Stomach (tissue), 9 donors: Measurements from ENCODE around the gene PPARGC1A. TPM values are rescaled to one million over a fixed set of nuclear protein-coding genes. Genes with fewer than 3 reads are reported as not detected.

Source experiments
- DNase-seq, 2 donors: peaks; one replicate each; pipeline versions ENCODE4 v3.0.0 to v3.0.0-alpha.2; 2013 to 2019
- H3K27ac ChIP-seq, 5 donors: fragments of 200-600 bp in 4 of 5; sonication (generic) in 4 of 5; one replicate each; pipeline ENCODE4 v1.5.1; 2013 to 2019; ENCODE audit warnings: mild to moderate bottlenecking in 1 of 5, moderate library complexity in 1 of 5
- H3K27me3 ChIP-seq, 3 donors: fragments of 200-600 bp; sonication (generic); one replicate each; pipeline ENCODE4 v1.5.1; 2017 to 2019; ENCODE audit warnings: mixed run types in 1 of 3
- H3K36me3 ChIP-seq, 4 donors: fragments of 200-600 bp; sonication (generic); 1 replicate in 3 of 4; 2 replicates in 1 of 4; pipeline ENCODE4 v1.5.1; 2016 to 2019
- H3K4me1 ChIP-seq, 4 donors: fragments of 200-600 bp; sonication (generic); one replicate each; pipeline ENCODE4 v1.5.1; 2016 to 2019
- H3K4me3 ChIP-seq, 4 donors: fragments of 200-600 bp; sonication (generic) in 3 of 4; one replicate each; pipeline ENCODE4 v1.5.1; 2016 to 2019; ENCODE audit warnings: mild to moderate bottlenecking in 1 of 4
- H3K9me3 ChIP-seq, 4 donors: fragments of 200-600 bp; sonication (generic); one replicate each; pipeline ENCODE4 v1.5.1; 2016 to 2019
- EP300 ChIP-seq: sonication (generic); formaldehyde crosslinking; IDR thresholded peaks from one replicate; pipeline ENCODE4 v1.6.1; 2017; ENCODE audit warnings: antibody characterized with exemption
- POLR2A ChIP-seq, 4 donors: fragments of 450-650 bp; IDR thresholded peaks; one replicate each; pipeline ENCODE4 v1.6.1; 2016; ENCODE audit warnings: antibody characterized with exemption in 4 of 4, control low read depth in 2 of 4, mild to moderate bottlenecking in 1 of 4, moderate library complexity in 1 of 4
- POLR2AphosphoS5 ChIP-seq, 3 donors: sonication (generic); formaldehyde crosslinking; IDR thresholded peaks; one replicate each; pipeline ENCODE4 v1.6.1; 2016; ENCODE audit warnings: antibody characterized with exemption in 3 of 3
- WGBS, 5 donors: extraction: QIAGEN DNeasy Blood & Tissue Kit in 3 of 5; methylation state at CpG; one replicate each; pipeline versions ENCODE4 v1.1.5 to v1.1.7; 2013 to 2018; 5-methylcytosine and 5-hydroxymethylcytosine counted together
- intact Hi-C: fragments of 100-400 bp; cut with DNase I; formaldehyde crosslinking; loops from one replicate; pipeline ENCODE4 v1.15.1; 2023; ENCODE audit warnings: low total_unique reads
- polyA plus RNA-seq, 3 donors: library from polyadenylated mRNA; stranded (reverse); fragments of 200-250 nt; gene quantifications; one replicate each; pipeline ENCODE4 v1.2.3, GENCODE V29; 2013
- total RNA-seq, 5 donors: library from RNA; depleted of rRNA; stranded (reverse); fragments of >200 nt; gene quantifications; one replicate each; pipeline versions ENCODE4 v1.1.0 to v1.2.3, GENCODE V29; 2014 to 2016
- TF ChIP-seq, protein P1 (sequence below), 7 experiments: fragments of 450-650 bp in 4 of 7; fragments of 200-600 bp in 3 of 7; sonication (generic) in 3 of 7; IDR thresholded peaks; one replicate each; pipeline ENCODE4 v1.5.1; 2016 to 2019; ENCODE audit warnings: antibody characterized with exemption in 7 of 7, control low read depth in 2 of 7, mild to moderate bottlenecking in 1 of 7
- donor health status: healthy with polysubstance abuse.
- donor health status: Bipolar disorder and iron deficiency.
- donor health status: healthy.

Gene PPARGC1A
- total and polyA plus RNA-seq, 8 donors = 2.0 to 230 (median 13.1) TPM

DNA sequence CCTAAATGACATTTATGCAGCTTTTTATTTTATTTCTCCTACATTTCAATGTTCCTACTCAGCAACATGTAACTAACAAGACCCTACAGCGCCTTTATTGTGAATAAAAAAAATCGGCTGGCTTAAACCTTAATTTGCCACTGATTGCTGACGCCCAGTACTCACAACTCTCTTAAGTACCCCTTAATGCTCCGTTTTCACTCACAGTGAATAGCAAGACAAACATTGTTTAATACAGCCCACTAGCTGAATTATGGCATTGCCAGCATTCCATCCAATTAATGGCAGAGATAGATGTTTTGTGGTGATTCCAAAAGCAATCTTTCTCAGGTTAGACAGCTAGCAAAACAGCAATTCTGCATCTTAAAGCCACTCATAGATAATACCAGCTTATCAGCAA, 61.1 kb downstream of the PPARGC1A start:
- no peak for DNase-seq
- intact Hi-C loops = no loop called here
- Histone ChIP-seq H3K4me1 (no peaks in the 10 kb centered on the region), H3K9me3 (no peaks in the 10 kb centered on the region), H3K27me3 (no peaks in the 10 kb centered on the region), H3K36me3 (peaks cover 0 to 4% (median 0%) of the 10 kb centered on the region in 4 donors), H3K4me3 (no peak overlapping the region), H3K27ac (no peak overlapping the region)
- TF ChIP-seq, protein P1, sequence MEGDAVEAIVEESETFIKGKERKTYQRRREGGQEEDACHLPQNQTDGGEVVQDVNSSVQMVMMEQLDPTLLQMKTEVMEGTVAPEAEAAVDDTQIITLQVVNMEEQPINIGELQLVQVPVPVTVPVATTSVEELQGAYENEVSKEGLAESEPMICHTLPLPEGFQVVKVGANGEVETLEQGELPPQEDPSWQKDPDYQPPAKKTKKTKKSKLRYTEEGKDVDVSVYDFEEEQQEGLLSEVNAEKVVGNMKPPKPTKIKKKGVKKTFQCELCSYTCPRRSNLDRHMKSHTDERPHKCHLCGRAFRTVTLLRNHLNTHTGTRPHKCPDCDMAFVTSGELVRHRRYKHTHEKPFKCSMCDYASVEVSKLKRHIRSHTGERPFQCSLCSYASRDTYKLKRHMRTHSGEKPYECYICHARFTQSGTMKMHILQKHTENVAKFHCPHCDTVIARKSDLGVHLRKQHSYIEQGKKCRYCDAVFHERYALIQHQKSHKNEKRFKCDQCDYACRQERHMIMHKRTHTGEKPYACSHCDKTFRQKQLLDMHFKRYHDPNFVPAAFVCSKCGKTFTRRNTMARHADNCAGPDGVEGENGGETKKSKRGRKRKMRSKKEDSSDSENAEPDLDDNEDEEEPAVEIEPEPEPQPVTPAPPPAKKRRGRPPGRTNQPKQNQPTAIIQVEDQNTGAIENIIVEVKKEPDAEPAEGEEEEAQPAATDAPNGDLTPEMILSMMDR (IDR thresholded peaks at IDR 0.05) = no peak
- TF ChIP-seq POLR2A (IDR thresholded peaks at IDR 0.05) (no peak), POLR2AphosphoS5 (IDR thresholded peaks at IDR 0.05) (no peak), EP300 (no peak)
- WGBS, 5 donors = 78 to 86% (median 84%) methylated on average over 4 of the region's 4 CpGs

DNA sequence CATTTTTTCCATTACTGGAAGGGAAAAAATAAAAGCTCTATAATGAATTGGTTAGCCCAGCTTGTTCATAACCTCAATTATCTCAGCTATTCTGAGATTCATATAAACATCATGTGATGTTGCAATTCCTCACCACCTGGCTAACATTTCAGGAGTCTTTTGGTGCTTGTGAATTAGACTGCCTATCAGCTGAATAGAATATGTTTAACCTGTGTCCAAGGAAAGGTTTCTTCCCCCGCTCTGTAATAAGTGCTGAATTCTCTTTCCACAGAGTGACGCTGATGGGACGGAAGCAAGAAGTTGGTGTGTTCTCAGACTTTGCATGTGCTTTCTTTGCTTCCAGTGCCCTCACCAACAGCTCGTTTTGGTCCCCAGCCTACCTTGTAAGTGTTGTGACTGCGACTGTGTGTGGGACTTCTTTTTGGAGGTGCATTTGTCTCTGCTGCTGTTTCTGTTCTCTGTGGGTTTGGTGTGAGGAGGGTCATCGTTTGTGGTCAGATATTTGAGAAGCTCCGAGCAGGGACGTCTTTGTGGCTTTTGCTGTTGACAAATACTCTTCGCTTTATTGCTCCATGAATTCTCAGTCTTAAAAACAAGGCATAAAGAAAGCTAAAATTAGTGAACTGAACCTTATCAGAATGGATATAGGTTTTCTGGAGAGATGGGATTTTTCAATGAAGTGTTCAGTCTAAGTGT, 61.7 kb downstream of the PPARGC1A start:
- intact Hi-C loops = no loop called here
- Histone ChIP-seq H3K9me3 (no peaks in the 10 kb centered on the region), H3K4me1 (no peaks in the 10 kb centered on the region), H3K4me3 (no peak overlapping the region), H3K27ac (no peak overlapping the region), H3K36me3 (peaks cover 0 to 4% (median 0%) of the 10 kb centered on the region in 4 donors), H3K27me3 (no peaks in the 10 kb centered on the region)
- no peak for DNase-seq
- WGBS, 5 donors = 80 to 85% (median 83%) methylated on average over 9 of the region's 9 CpGs
- TF ChIP-seq POLR2A (IDR thresholded peaks at IDR 0.05) (no peak), POLR2AphosphoS5 (IDR thresholded peaks at IDR 0.05) (no peak), EP300 (no peak)
- TF ChIP-seq, protein P1 (IDR thresholded peaks at IDR 0.05) = no peak

DNA sequence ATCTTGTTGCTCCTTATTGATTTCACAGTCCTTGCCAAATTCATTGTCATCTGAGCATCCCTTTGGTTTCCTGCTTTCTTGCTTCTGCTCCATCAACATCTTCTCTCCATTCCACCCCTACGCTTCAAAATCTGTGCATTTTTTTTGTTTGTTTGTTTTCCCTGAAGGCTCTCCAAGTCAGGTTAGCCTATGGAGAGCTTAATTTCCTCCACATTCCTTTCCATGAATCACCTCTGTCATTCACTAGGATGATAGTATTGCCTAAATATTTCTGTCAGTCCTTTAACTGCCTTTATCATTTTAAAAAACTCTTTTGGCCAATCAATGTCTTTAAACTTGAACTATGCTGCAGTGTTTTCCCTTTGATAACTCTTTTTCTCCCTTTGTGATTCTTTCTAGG, 67.7 kb downstream of the PPARGC1A start:
- no peak overlapping the region for H3K4me3 ChIP-seq
- H3K27me3 ChIP-seq = no peaks in the 10 kb centered on the region
- H3K9me3 ChIP-seq = no peaks in the 10 kb centered on the region
- H3K36me3 ChIP-seq = peaks cover 0 to 8% (median 0%) of the 10 kb centered on the region in 4 donors
- DNase-seq = no peak
- intact Hi-C loops = no loop called here
- H3K27ac ChIP-seq = no peak overlapping the region
- H3K4me1 ChIP-seq = peaks cover 0 to 6% (median 0%) of the 10 kb centered on the region in 4 donors
- WGBS, 5 donors = 76 to 95% (median 91%) methylated on average over 1 of the region's 1 CpG
- no peak for TF ChIP-seq POLR2A (IDR thresholded peaks at IDR 0.05)
- TF ChIP-seq, protein P1 (IDR thresholded peaks at IDR 0.05) = no peak
- TF ChIP-seq POLR2AphosphoS5 (IDR thresholded peaks at IDR 0.05) = no peak
- no peak for TF ChIP-seq EP300

DNA sequence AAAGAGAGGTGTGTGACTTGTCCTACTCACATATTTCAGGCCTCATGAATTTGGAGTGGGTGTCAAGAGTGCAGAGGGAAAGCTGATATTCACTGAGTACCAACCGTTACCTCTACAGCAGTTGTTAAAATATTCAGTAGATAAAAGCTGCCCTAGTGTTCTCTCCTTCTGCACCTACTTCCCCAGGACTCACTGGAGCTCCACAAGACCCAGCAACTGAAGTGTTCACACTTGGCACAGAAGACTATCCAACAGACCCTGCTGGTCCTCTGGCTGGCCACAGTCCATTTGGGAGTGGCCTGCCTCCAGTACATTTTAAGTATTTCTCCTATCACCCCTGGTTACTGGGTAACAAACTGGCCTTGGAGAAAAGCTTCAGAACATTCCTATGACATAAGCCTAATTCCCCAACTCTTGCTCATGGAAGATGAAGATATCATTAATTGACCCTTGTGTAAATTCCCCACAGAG, 70.8 kb downstream of the PPARGC1A start:
- DNase-seq = peak in 1 of 2 donors; percentile 46
- TF ChIP-seq, protein P1 (IDR thresholded peaks at IDR 0.05) = no peak
- TF ChIP-seq EP300 (no peak), POLR2A (IDR thresholded peaks at IDR 0.05) (no peak), POLR2AphosphoS5 (IDR thresholded peaks at IDR 0.05) (no peak)
- H3K27ac ChIP-seq = no peak overlapping the region
- H3K9me3 ChIP-seq = no peaks in the 10 kb centered on the region
- peaks cover 0 to 6% (median 0%) of the 10 kb centered on the region in 4 donors for H3K4me1 ChIP-seq
- no peaks in the 10 kb centered on the region for H3K27me3 ChIP-seq
- H3K36me3 ChIP-seq = peaks cover 0 to 12% (median 3%) of the 10 kb centered on the region in 4 donors
- intact Hi-C loops = no loop called here
- 78 to 90% (median 80%) methylated on average over 1 of the region's 1 CpG for WGBS, 5 donors
- no peak overlapping the region for H3K4me3 ChIP-seq
